Endothelial cell of umbilical vein (primary cell): ENCODE data around the gene SLC46A3. TPM values are rescaled to one million over a fixed set of nuclear protein-coding genes. Genes with fewer than 3 reads are reported as not detected.

Source experiments
- BruUV-seq: library from RNA; stranded (reverse); fragments of 400-500 nt; replicated peaks from 2 replicates; lab custom pipeline; 2021; lab: Mats Ljungman, UMichigan
- CTCF ChIA-PET: fragments of 300-600, 350-600 bp; sonication (Branson Sonifier 250); formaldehyde crosslinking; loops from one replicate; lab custom pipeline; 2021; ENCODE audit warnings: antibody characterized with exemption, inconsistent platforms; lab: Charles Lee
- POLR2A ChIA-PET: fragments of 300-600, 350-600 bp; sonication (Branson Sonifier 250); formaldehyde crosslinking; loops from one replicate; lab custom pipeline; 2021; ENCODE audit warnings: antibody characterized with exemption, inconsistent platforms; lab: Charles Lee
- DNase-seq: peaks from one replicate; pipeline ENCODE4 v3.0.0-alpha.2; 2011; ENCODE audit warnings: low read depth, low spot score
- FAIRE-seq: peaks from 2 replicates; lab custom pipeline; 2011; peaks lifted over from hg19 to GRCh38; lab: Jason Lieb, UNC
- H2AFZ ChIP-seq: 2 replicates; pipeline ENCODE4 v1.6.0; 2012; ENCODE audit warnings: low read depth, low read length, control low read depth, inconsistent platforms
- H3K27ac ChIP-seq: 2 replicates; pipeline ENCODE4 v1.5.1; 2011; ENCODE audit warnings: low read depth, mild to moderate bottlenecking, control low read depth, low read length, moderate library complexity; ENCODE audit not compliant: insufficient read depth
- H3K27me3 ChIP-seq, 2 experiments: 2 replicates each; pipeline versions ENCODE4 v1.6.0 to v1.6.1; 2011; ENCODE audit warnings: low read length in 2 of 2, mixed read lengths in 1 of 2; ENCODE audit not compliant: control insufficient read depth in 2 of 2, insufficient read depth in 2 of 2
- H3K36me3 ChIP-seq, 2 experiments: 2 replicates in 1 of 2; 3 replicates in 1 of 2; pipeline ENCODE4 v1.5.1; 2011; ENCODE audit warnings: low read length in 2 of 2, mild to moderate bottlenecking in 1 of 2, moderate library complexity in 1 of 2; ENCODE audit not compliant: control insufficient read depth in 2 of 2, insufficient read depth in 2 of 2; ENCODE audit errors: extremely low read depth in 1 of 2
- H3K4me1 ChIP-seq: 3 replicates; pipeline ENCODE4 v1.5.1; 2011; ENCODE audit warnings: mild to moderate bottlenecking, low read length; ENCODE audit not compliant: control insufficient read depth, insufficient read depth; ENCODE audit errors: extremely low read depth
- H3K4me2 ChIP-seq: 2 replicates; pipeline ENCODE4 v1.6.1; 2011; ENCODE audit warnings: low read length, control low read depth, mixed read lengths; ENCODE audit not compliant: insufficient read depth
- H3K4me3 ChIP-seq, 3 experiments: fragments of 200-600 bp in 1 of 3; sonication (generic), shearing (Covaris generic) in 1 of 3; replicated peaks in 1 of 3; 2 replicates each; pipeline ENCODE4 v1.5.1; 2011 to 2016; ENCODE audit warnings: control low read depth in 3 of 3, low read length in 3 of 3, mild to moderate bottlenecking in 2 of 3, inconsistent platforms in 1 of 3, low read depth in 1 of 3, moderate library complexity in 1 of 3; ENCODE audit not compliant: insufficient read depth in 1 of 3
- H3K79me2 ChIP-seq: 2 replicates; pipeline ENCODE4 v1.6.0; 2012; ENCODE audit warnings: low read length, inconsistent platforms; ENCODE audit not compliant: control insufficient read depth, insufficient read depth
- H3K9ac ChIP-seq: replicated peaks from 2 replicates; pipeline ENCODE3; 2011; ENCODE audit warnings: low read length, control low read depth; ENCODE audit not compliant: insufficient read depth; ENCODE audit errors: extremely low read depth
- H3K9me1 ChIP-seq: replicated peaks from 3 replicates; pipeline ENCODE4 v1.6.0; 2011; ENCODE audit warnings: mild to moderate bottlenecking, low read length; ENCODE audit not compliant: control insufficient read depth, insufficient read depth; ENCODE audit errors: extremely low read depth
- H3K9me3 ChIP-seq: replicated peaks from 2 replicates; pipeline ENCODE4 v1.5.1; 2012; ENCODE audit warnings: low read length, inconsistent platforms; ENCODE audit not compliant: control insufficient read depth, insufficient read depth
- H4K20me1 ChIP-seq: replicated peaks from 2 replicates; pipeline ENCODE3; 2011; ENCODE audit warnings: mild to moderate bottlenecking, low read length; ENCODE audit not compliant: control insufficient read depth, insufficient read depth; ENCODE audit errors: extremely low read depth
- CTCF ChIP-seq, 2 donors: IDR thresholded peaks; 1 replicate in 1 of 2; 2 replicates in 1 of 2; pipeline ENCODE4 v1.5.1; 2011; ENCODE audit warnings: low read length in 2 of 2, mild to moderate bottlenecking in 2 of 2, moderate library complexity in 2 of 2, control low read depth in 1 of 2, inconsistent platforms in 1 of 2, low read depth in 1 of 2; ENCODE audit not compliant: insufficient read depth in 1 of 2; ENCODE audit errors: extremely low read depth in 1 of 2
- EZH2 ChIP-seq: IDR thresholded peaks from 2 replicates; pipeline ENCODE4 v1.6.1; 2012; ENCODE audit warnings: borderline replicate concordance, low read depth, mild to moderate bottlenecking, moderate library complexity, low read length, inconsistent platforms; ENCODE audit not compliant: severe bottlenecking
- FOS ChIP-seq: IDR thresholded peaks from 2 replicates; pipeline ENCODE4 v1.6.1; 2011; ENCODE audit warnings: mild to moderate bottlenecking, low read length, moderate library complexity, borderline replicate concordance; ENCODE audit not compliant: insufficient read depth
- JUN ChIP-seq: IDR thresholded peaks from 2 replicates; pipeline ENCODE4 v1.6.1; 2011; ENCODE audit warnings: borderline replicate concordance, low read depth; ENCODE audit not compliant: insufficient read length, insufficient read depth
- MAX ChIP-seq: IDR thresholded peaks from 2 replicates; pipeline ENCODE4 v1.6.1; 2011; ENCODE audit not compliant: insufficient read depth, insufficient read length
- MYC ChIP-seq: IDR thresholded peaks from one replicate; pipeline ENCODE4 v1.6.1; 2011; ENCODE audit warnings: mild to moderate bottlenecking, low read depth, low read length
- POLR2A ChIP-seq: IDR thresholded peaks from 2 replicates; pipeline ENCODE4 v1.6.1; 2012; ENCODE audit warnings: low read depth, mild to moderate bottlenecking, control low read depth, low read length
- POLR2AphosphoS5 ChIP-seq: IDR thresholded peaks from 2 replicates; pipeline ENCODE4 v1.6.1; 2012; ENCODE audit warnings: low read depth, mild to moderate bottlenecking, control low read depth, low read length, moderate library complexity; ENCODE audit not compliant: insufficient read depth
- dilution Hi-C: fragments of 300-500 bp; cut with MboI; formaldehyde crosslinking; loops from one replicate; pipeline ENCODE4 v1.15.0; 2019; ENCODE audit warnings: low sequenced_read_pairs; ENCODE audit not compliant: extremely low pct_ligation_motif_present
- intact Hi-C: fragments of 100-400 bp; cut with micrococcal nuclease; formaldehyde crosslinking; loops from one replicate; pipeline ENCODE4 v1.10.0; 2022
- polyA plus RNA-seq, 4 experiments: library from polyadenylated mRNA; depleted of rRNA in 3 of 4; stranded (reverse) in 3 of 4; unstranded in 1 of 4; fragments of >200 nt; gene quantifications; 2 replicates each; pipeline versions ENCODE4 v1.2.1 to v1.2.3, GENCODE V29; 2011 to 2012; ENCODE audit warnings: missing spikeins in 1 of 4
- total RNA-seq: library from RNA; stranded (reverse); gene quantifications from 2 replicates; pipeline ENCODE4 v1.2.3, GENCODE V29; 2021

Gene SLC46A3
- total and polyA plus RNA-seq, 2 donors (not counting 3 experiments of a cell fraction or from before 2014, with no cell fraction given) = 2.0 to 2.1 TPM

DNA sequence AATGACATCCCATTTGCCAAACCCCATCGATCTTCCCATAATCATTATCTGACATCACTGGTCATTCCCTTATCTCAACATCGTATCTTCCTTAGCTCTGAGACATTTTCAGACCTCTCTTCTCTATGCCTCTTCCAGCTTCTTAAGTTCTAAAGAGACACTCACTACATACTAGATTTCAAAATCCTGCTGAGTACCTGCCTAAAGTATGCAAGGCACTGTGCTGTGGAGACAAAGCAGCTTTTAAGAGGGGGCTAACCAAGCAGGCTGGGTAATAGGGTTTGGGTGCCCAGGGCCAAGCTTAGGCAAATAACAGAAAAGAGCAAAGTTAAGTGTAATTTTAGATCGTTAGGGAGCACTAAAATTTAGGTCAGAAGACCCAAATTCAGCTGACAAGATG is 63.2 kb downstream of the SLC46A3 start:
- Histone ChIP-seq H3K4me1 (peaks cover 11% of the 10 kb centered on the region), H3K9ac (no peak overlapping the region), H3K79me2 (peaks cover 18% of the 10 kb centered on the region), H3K9me3 (no peaks in the 10 kb centered on the region), H3K4me3 (no peak overlapping the region), H3K27ac (no peak overlapping the region), H3K36me3 (no peaks in the 10 kb centered on the region), H2AFZ (no peak overlapping the region), H3K4me2 (no peak overlapping the region), H4K20me1 (no peaks in the 10 kb centered on the region), H3K27me3 (no peaks in the 10 kb centered on the region), H3K9me1 (no peaks in the 10 kb centered on the region)
- POLR2A ChIA-PET = no interaction called here
- CTCF ChIA-PET = interaction anchor here (1.2 to 1.6 kb wide), 2 partner anchors 15 to 330 kb away, joined by 3 to 6 read pairs; no protein-coding TSS in a partner anchor
- BruUV-seq = no TSS peak
- intact Hi-C loops (loop anchor here (5.0 kb wide), 1 partner anchor 178 kb away; no protein-coding TSS in a partner anchor), dilution Hi-C loops (no loop called here)
- no peak for DNase-seq
- TF ChIP-seq MYC = no peak
- TF ChIP-seq POLR2A = no peak
- no peak for TF ChIP-seq JUN
- no peak for TF ChIP-seq POLR2AphosphoS5
- TF ChIP-seq CTCF (IDR thresholded peaks at IDR 0.05; ENCODE audit: extremely low read depth in 1 of 2, insufficient read depth in 1 of 2, low read depth in 1 of 2, low read length in 2 of 2) = no peak
- no peak for TF ChIP-seq FOS
- no peak for TF ChIP-seq MAX
- TF ChIP-seq EZH2 = no peak
- no peak for FAIRE-seq
